Measurements from ENCODE around the gene PSMC3IP.
"Not testable (repeated sequence)": the region's sequence is repeated elsewhere in the genome, so short reads cannot be mapped to it uniquely, and the experiment has no call there.

PSMC3IP gene

DNA sequence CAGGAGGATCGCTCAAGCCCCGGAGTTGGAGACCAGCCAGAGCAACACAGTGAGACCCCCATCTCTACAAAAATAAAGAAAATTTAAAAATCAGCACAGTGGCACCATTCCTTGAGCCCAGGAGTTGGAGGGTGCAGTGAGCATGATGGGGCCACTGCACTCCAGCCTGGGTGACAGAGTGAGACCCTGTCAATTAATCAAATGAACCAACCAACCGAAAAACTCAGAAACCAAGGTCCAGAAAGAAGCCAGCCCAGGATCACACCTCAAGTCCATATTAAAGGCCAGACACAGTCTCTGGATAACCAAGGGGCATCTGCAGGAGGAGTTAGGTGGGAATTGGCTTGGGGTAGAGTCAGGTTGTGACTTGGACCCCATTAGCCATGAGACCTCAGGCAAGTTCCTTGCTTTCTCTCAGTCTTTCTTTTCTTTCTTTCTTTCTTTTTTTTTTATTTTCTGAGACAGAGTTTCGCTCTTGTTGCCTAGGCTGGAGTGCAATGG is 22.4 kb downstream of the PSMC3IP start:
- TF ChIP-seq, protein P1, sequence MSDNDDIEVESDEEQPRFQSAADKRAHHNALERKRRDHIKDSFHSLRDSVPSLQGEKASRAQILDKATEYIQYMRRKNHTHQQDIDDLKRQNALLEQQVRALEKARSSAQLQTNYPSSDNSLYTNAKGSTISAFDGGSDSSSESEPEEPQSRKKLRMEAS (IDR thresholded peaks at IDR 0.05; ENCODE audit: low read depth, low read length), result no peak
- no peak for TF ChIP-seq POLR2A (IDR thresholded peaks at IDR 0.05; ENCODE audit: extremely low read depth, insufficient read length)
- TF ChIP-seq, protein P2, sequence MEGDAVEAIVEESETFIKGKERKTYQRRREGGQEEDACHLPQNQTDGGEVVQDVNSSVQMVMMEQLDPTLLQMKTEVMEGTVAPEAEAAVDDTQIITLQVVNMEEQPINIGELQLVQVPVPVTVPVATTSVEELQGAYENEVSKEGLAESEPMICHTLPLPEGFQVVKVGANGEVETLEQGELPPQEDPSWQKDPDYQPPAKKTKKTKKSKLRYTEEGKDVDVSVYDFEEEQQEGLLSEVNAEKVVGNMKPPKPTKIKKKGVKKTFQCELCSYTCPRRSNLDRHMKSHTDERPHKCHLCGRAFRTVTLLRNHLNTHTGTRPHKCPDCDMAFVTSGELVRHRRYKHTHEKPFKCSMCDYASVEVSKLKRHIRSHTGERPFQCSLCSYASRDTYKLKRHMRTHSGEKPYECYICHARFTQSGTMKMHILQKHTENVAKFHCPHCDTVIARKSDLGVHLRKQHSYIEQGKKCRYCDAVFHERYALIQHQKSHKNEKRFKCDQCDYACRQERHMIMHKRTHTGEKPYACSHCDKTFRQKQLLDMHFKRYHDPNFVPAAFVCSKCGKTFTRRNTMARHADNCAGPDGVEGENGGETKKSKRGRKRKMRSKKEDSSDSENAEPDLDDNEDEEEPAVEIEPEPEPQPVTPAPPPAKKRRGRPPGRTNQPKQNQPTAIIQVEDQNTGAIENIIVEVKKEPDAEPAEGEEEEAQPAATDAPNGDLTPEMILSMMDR (IDR thresholded peaks at IDR 0.05; ENCODE audit: low read depth, low read length), result no peak
- TF ChIP-seq MYC (IDR thresholded peaks at IDR 0.05; ENCODE audit: low read depth, low read length), result no peak
- no peak for DNase-seq (ENCODE audit: low read depth)
- peak overlapping the region; percentile 70 for H3K4me3 ChIP-seq (ENCODE audit: low read depth, low read length)

GRCh38 chr17:42554250-42555121 is 23.0 kb downstream of the PSMC3IP start:
- peak overlapping the region; percentile 70 for H3K4me3 ChIP-seq (ENCODE audit: low read depth, low read length)
- TF ChIP-seq POLR2A (IDR thresholded peaks at IDR 0.05; ENCODE audit: extremely low read depth, insufficient read length), result peak; percentile 74
- TF ChIP-seq, protein P1 (IDR thresholded peaks at IDR 0.05; ENCODE audit: low read depth, low read length), result no peak
- TF ChIP-seq, protein P2 (IDR thresholded peaks at IDR 0.05; ENCODE audit: low read depth, low read length), result no peak
- TF ChIP-seq MYC (IDR thresholded peaks at IDR 0.05; ENCODE audit: low read depth, low read length), result no peak; the same call in 1 of the 2 replicates
- DNase-seq (ENCODE audit: low read depth), result peak; percentile 92

GRCh38 chr17:42553866-42554249 is 23.7 kb downstream of the PSMC3IP start:
- TF ChIP-seq MYC (IDR thresholded peaks at IDR 0.05; ENCODE audit: low read depth, low read length) (no peak), POLR2A (IDR thresholded peaks at IDR 0.05; ENCODE audit: extremely low read depth, insufficient read length) (no peak)
- TF ChIP-seq, protein P2 (IDR thresholded peaks at IDR 0.05; ENCODE audit: low read depth, low read length), result no peak
- TF ChIP-seq, protein P1 (IDR thresholded peaks at IDR 0.05; ENCODE audit: low read depth, low read length), result no peak
- H3K4me3 ChIP-seq (ENCODE audit: low read depth, low read length), result peak overlapping the region; percentile 70
- peak; percentile 26 for DNase-seq (ENCODE audit: low read depth)

DNA sequence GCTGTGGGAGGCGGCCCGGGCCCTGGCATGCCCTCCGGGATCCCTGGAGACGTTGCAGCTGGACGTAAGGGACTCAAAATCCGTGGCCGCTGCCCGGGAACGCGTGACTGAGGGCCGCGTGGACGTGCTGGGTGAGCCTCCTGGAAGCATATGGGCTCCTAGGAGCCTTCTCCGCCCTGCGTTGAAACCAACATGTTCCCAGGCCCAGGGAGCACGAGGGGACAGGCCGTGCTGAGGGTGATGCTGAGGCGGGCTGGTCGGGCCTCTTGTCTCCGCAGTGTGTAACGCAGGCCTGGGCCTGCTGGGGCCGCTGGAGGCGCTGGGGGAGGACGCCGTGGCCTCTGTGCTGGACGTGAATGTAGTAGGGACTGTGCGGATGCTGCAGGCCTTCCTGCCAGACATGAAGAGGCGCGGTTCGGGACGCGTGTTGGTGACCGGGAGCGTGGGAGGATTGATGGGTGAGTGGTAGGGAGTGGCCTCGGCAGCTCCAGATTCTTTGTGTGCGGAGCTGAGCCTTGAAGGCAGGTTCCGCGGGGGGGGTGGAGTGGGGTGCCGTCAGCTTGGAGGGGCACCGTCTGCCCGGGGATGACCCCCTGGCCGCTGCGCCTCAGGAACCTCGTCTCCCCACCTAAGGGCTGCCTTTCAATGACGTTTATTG is 24.2 kb downstream of the PSMC3IP start:
- no peak overlapping the region for H3K4me3 ChIP-seq (ENCODE audit: low read depth, low read length)
- TF ChIP-seq, protein P2 (IDR thresholded peaks at IDR 0.05; ENCODE audit: low read depth, low read length), result no peak
- TF ChIP-seq, protein P1 (IDR thresholded peaks at IDR 0.05; ENCODE audit: low read depth, low read length), result no peak
- TF ChIP-seq POLR2A (IDR thresholded peaks at IDR 0.05; ENCODE audit: extremely low read depth, insufficient read length) (no peak), MYC (IDR thresholded peaks at IDR 0.05; ENCODE audit: low read depth, low read length) (no peak)
- no peak for DNase-seq (ENCODE audit: low read depth)

DNA sequence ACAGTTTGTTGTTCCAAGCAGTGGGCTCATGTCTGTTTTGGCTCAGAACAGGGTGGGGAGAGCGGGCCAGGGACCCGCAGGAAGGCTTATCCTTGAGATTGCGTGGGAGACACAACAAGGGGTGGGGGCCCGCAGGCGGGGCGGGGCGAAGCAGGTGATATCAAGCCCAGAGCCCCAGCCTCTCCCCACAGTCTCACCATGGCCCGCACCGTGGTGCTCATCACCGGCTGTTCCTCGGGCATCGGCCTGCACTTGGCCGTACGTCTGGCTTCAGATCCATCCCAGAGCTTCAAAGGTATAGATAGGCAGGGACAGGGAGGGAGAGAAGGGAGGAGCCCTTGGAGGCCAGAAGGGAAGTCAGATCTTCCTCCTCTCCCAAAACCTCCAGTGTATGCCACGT is 24.8 kb downstream of the PSMC3IP start, which contains the start of gene HSD17B1:
HSD17B1 (plus strand) TSS at position 188 of the 400 bp plus-strand sequence; CDS start at position 199, 11 bp downstream.
- H3K4me3 ChIP-seq (ENCODE audit: low read depth, low read length); DNase-seq (ENCODE audit: low read depth): not testable (repeated sequence)

All from NB4 (cell line).